CD4-positive, alpha-beta T cell treated with Interleukin-4 for 1 hour (primary cell): ENCODE results near the gene NUDT8.
"Not testable (repeated sequence)": the region's sequence is repeated elsewhere in the genome, so short reads cannot be mapped to it uniquely, and the experiment has no call there.

Experiments used
- DNase-seq, 2 donors: peaks; one replicate each; pipeline ENCODE4 v3.0.0-alpha.2; 2020 to 2022

The NUDT8 gene

GRCh38 chr11:67659651-67660165, 30.0 kb upstream of the NUDT8 start:
- DNase-seq = not testable (repeated sequence)

- no peak for DNase-seq
These were observed 27.6 kb upstream of the NUDT8 start for GRCh38 chr11:67657300-67657699.

- peak in 1 of 2 donors; percentile 10 for DNase-seq
These were observed 26.7 kb upstream of the NUDT8 start for GRCh38 chr11:67656278-67656922.

GRCh38 chr11:67654225-67654624, 24.5 kb upstream of the NUDT8 start:
- DNase-seq = no peak

- DNase-seq = no peak
These were observed 23.5 kb upstream of the NUDT8 start for GRCh38 chr11:67652965-67653845.

- DNase-seq = no peak
These were observed 22.4 kb upstream of the NUDT8 start for GRCh38 chr11:67651976-67652781.

- DNase-seq = no peak
These were observed 20.1 kb upstream of the NUDT8 start for GRCh38 chr11:67649634-67650510.

- DNase-seq = peak in 1 of 2 donors; percentile 47
These were observed 19.3 kb upstream of the NUDT8 start for GRCh38 chr11:67648796-67649613.

- peak; percentile 59 to 70 for DNase-seq
These were observed 18.5 kb upstream of the NUDT8 start for GRCh38 chr11:67648140-67648795.

GRCh38 chr11:67647471-67647870, 17.7 kb upstream of the NUDT8 start:
- DNase-seq = no peak

- peak; percentile 54 to 70 for DNase-seq
These were observed 17.0 kb upstream of the NUDT8 start for GRCh38 chr11:67646535-67647336.

- no peak for DNase-seq
These were observed 16.1 kb upstream of the NUDT8 start for GRCh38 chr11:67645521-67646461.

- no peak for DNase-seq
These were observed 15.0 kb upstream of the NUDT8 start for GRCh38 chr11:67644472-67645418.

GRCh38 chr11:67644042-67644441, 14.3 kb upstream of the NUDT8 start:
- no peak for DNase-seq

- no peak for DNase-seq
These were observed 12.7 kb upstream of the NUDT8 start for GRCh38 chr11:67642173-67643120.
